Measurements from ENCODE around the gene NISCH.

NISCH gene

GRCh38 chr3:52435246-52436101, 19.9 kb upstream of the NISCH start:
- no peak for DNase-seq

GRCh38 chr3:52436500-52437149, 18.8 kb upstream of the NISCH start:
- no peak for DNase-seq

- no peak for DNase-seq
Measured at GRCh38 chr3:52437326-52438103, 17.9 kb upstream of the NISCH start.

- no peak for DNase-seq
Measured at GRCh38 chr3:52438104-52438376, 17.4 kb upstream of the NISCH start.

- DNase-seq: no peak
Measured at GRCh38 chr3:52438579-52439425, 16.6 kb upstream of the NISCH start.

- no peak for DNase-seq
Measured at GRCh38 chr3:52439426-52440248, 15.8 kb upstream of the NISCH start.

GRCh38 chr3:52440249-52440551, 15.2 kb upstream of the NISCH start:
- no peak for DNase-seq

GRCh38 chr3:52440671-52441070, 14.7 kb upstream of the NISCH start:
- DNase-seq: no peak

- no peak for DNase-seq
Measured at GRCh38 chr3:52441091-52441771, 14.2 kb upstream of the NISCH start.

- DNase-seq: no peak
Measured at GRCh38 chr3:52441772-52442332, 13.6 kb upstream of the NISCH start.

- DNase-seq: no peak
Measured at GRCh38 chr3:52442409-52443267, 12.8 kb upstream of the NISCH start.

- no peak for DNase-seq
Measured at GRCh38 chr3:52443268-52443610, 12.2 kb upstream of the NISCH start.

GRCh38 chr3:52443791-52444687, 11.4 kb upstream of the NISCH start:
- no peak for DNase-seq

GRCh38 chr3:52444860-52445793, 10.3 kb upstream of the NISCH start, which contains the start of gene SEMA3G:
Gene SEMA3G, minus strand, starts transcription at chr3:52445103. Its CDS starts 76 bp downstream, at chr3:52445027.
- peak; percentile 43 for DNase-seq

- no peak for DNase-seq
Measured at GRCh38 chr3:52446042-52446441, 9.4 kb upstream of the NISCH start.

GRCh38 chr3:52446631-52447511, 8.5 kb upstream of the NISCH start:
- peak; percentile 68 for DNase-seq

All from activated T-cell treated with anti-CD3 and anti-CD28 coated beads for 4 hours (primary cell).